ENCODE data around the gene YJU2. TPM values are rescaled to one million over a fixed set of nuclear protein-coding genes. Genes with fewer than 3 reads are reported as not detected.

The YJU2 gene
- 13.8 and 18.2 TPM in 2 replicates for total RNA-seq

DNA sequence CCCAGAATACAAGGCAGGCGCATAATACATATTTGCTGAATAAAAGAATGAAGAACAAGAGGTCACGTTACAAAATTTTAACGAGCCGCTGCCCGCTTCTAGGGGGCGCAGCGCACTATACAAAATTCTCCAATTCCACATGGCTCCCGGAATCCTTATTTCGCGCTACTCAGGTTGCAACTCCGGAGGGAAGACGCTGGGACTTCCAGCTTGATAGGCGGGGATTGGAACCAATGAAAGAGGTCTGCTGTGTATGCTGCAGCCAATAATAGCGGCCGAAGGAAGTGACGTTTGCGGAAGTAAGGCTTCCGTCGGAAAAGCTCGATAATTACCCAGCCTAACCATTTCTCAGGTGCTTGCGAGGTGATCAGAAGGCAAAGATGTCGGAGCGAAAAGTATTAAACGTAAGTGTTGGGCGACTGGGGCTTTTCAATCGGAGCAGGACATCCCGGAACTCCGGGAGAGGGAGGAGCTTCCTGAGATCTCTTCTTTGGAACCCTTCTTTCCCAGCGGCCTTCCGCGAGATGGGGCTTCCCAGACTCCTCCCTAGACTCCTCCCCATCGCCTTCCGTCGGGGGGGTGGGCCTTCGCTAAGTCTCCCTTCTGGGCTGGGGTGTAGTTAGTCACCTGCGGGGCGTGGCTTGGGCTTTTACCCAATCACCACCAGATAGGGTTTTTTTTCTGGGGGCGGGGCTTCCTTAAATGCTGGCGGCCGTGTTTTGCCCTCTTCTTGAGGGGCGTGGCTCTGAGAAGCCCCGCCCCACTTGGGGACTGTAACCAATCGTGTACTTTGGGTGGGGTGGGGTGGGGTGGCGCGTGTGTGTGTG, at the start of gene YJU2:
TSS of gene YJU2 (plus strand) at position 314 of the 827 bp plus-strand sequence. CDS start at position 381, 67 bp downstream.

DNA sequence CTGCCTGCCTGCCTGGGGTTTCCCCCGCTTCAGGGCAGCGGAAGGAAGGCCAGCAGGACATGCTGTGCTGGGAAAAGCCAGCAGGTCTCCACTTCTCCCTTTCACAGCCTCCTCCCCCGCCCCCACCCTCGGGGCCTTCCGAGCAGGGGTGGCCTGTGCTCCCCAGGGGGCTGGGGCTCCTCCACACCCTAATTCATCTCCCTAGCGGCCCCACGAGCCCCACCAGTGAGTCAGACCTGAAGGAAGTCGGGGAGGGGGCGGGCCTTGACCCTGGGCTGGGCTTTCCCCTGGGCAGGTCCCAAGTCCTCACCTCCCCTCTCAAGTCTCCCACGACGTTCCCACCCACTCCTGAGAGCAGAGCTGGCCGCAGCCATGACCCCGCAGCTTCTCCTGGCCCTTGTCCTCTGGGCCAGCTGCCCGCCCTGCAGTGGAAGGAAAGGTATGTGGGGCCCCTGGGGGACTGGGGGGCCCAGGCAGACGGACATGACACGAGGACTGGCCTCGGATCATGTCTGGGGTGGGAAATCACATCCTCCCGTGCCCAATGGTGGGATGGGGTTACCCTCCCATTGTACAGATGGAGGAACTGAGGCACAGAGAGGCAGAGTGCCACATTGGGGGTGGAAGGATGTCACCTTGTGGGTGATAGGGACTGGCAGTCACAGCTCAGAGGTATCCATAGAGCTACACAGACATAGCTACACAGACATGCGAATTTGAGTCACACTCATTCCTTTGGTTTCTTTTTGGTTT, 17.5 kb upstream of the YJU2 start, which contains the start of gene EBI3:
TSS of gene EBI3 (plus strand) at position 345 of the 753 bp plus-strand sequence. CDS start at position 373, 28 bp downstream.

DNA sequence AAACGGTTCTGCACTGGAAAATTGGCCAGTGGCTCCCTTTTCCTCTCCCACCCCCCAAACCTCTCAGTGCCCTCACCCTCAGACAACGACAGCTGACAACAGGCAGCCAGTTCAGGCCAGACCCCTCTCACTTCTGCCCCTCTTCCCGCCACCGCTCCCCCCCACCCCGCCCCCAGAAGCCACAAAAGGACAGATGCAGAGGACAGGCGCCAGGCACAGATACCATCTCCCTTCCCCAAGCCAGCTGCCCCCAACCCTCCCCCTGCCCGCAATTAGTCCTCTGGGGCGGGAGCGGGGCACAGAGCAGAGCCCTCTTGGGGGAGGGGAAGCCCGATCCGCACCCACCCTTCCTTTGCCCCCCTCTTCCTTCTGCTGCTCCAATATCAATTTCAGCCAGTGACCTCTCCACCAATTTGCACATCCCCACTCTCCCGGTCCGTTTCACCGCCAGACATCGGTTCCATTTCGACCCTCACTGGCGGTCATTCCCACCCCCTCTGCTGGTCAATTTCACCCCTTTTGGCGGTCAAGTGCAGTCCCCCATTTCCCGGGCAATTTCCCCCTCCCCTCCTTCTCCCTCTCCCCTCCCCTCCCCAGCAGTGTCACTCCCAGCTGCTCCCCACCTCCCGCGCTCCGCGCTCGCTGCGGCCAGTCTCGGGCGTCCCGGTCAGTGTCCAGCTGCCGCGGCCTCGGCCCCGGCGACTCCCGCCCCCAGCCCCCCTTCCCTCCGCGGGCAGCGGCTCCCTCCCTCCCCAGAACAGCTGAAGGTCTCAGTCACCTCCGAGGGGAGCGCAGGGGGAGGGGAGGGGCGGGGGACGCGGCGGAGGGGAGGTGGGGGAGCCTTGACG, 31.8 kb downstream of the YJU2 start, which contains the start of gene SHD:
TSS of gene SHD (plus strand) at position 848 of the 848 bp plus-strand sequence. CDS start 798 bp downstream, outside the sequence.

DNA sequence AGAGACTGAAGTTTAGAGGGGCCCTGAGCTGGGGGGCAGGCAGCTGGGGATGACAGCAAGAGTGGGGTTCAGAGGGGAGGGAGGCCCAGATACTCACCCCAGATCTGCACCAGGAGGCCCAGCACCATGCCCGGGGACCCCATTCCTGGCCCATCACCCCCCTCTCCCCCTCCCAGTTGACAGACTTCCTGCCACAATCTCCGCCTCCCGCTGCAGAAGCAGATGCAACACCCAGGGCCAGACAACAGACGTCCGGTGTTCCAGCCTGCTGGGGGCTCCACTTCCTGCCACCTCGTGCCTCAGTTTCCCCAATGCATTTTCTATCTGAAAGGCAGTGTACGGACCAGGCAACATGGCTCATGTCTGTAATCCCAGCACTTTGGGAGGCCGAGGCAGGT, 55.4 kb downstream of the YJU2 start, which contains the start of gene TMIGD2:
TSS of gene TMIGD2 (minus strand) at position 147 of the 398 bp plus-strand sequence. CDS start at position 143, 4 bp downstream.

DNA sequence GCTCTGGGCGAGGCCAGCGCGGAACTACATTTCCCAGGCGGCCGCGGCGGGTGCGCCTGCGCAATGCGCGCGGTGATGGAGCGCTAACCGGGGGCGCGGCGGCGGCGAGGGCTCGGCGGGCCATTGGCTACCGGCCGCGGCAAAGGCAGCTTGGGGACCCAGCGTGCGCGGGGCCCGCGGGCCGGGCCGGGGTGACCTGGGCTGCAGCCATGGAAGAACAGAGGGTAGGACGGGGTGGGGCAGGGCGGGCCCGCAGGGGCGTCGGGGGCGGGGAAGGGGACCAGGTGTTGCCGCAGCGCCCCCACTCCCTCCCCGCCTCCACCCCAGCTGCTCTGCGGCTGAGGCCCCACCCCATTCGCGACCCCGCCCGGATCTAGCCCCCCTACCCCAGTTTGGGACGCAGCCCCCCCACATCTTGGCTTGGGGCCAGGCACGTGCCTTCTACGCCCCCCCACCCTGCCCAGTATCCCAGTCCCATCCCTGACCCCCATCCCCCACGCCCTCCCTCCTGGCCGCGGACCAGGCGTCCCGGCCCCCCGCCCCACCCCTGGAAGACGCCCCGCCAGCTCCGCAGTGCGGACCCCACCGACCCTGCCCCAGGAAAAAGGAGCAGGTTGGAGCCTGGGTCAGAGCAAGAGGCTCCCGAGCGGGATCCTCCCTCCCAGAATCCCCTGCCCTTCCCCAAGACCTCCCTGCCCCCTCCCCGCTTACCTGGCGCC, 57.8 kb downstream of the YJU2 start, which contains the start of gene FSD1:
TSS of gene FSD1 (plus strand) at position 61 of the 719 bp plus-strand sequence. CDS start at position 210, 149 bp downstream.

Other genes starting within 250 kb of the YJU2 start
- gene PIAS4, start 239.3 kb upstream of the YJU2 start, total RNA-seq = 10.1 and 10.8 TPM in 2 replicates
- gene ZBTB7A, start 180.2 kb upstream of the YJU2 start, total RNA-seq = 53.6 and 56.2 TPM in 2 replicates
- 154 and 160 TPM in 2 replicates for gene MAP2K2, start 123.0 kb upstream of the YJU2 start, total RNA-seq
- 2.2 TPM in 1 of 2 replicates, not detected in the other for gene CREB3L3, start 93.4 kb upstream of the YJU2 start, total RNA-seq
- gene SIRT6, start 64.5 kb upstream of the YJU2 start, total RNA-seq = 15.2 and 19.8 TPM in 2 replicates
- 0.75 and 1.5 TPM in 2 replicates for gene ANKRD24, start 64.4 kb upstream of the YJU2 start, total RNA-seq
- gene EBI3, start 17.6 kb upstream of the YJU2 start, total RNA-seq = not detected in 2 replicates
- not detected in 2 replicates for gene SHD, start 32.2 kb downstream of the YJU2 start, total RNA-seq
- not detected in 2 replicates for gene TMIGD2, start 55.3 kb downstream of the YJU2 start, total RNA-seq
- gene FSD1, start 57.5 kb downstream of the YJU2 start, total RNA-seq = 0.69 and 4.2 TPM in 2 replicates
- 3.6 TPM in 2 replicates for gene STAP2, start 91.7 kb downstream of the YJU2 start, total RNA-seq
- gene MPND, start 96.5 kb downstream of the YJU2 start, total RNA-seq = 2.7 and 4.0 TPM in 2 replicates
- 76.0 and 86.1 TPM in 2 replicates for gene SH3GL1, start 153.5 kb downstream of the YJU2 start, total RNA-seq
- 2.7 and 2.9 TPM in 2 replicates for gene CHAF1A, start 155.6 kb downstream of the YJU2 start, total RNA-seq
- gene UBXN6, start 210.7 kb downstream of the YJU2 start, total RNA-seq = 53.5 and 63.2 TPM in 2 replicates
- 53.7 and 63.0 TPM in 2 replicates for gene HDGFL2, start 225.2 kb downstream of the YJU2 start, total RNA-seq

Data from cardiac ventricle fibroblast (primary cell).